HCT116 (cell line): ENCODE results near the gene FAXDC2.

Experiments used
- EGR1 ChIP-seq: IDR thresholded peaks from 2 replicates; pipeline ENCODE4 v1.6.1; 2012; ENCODE audit warnings: low read depth
- ELF1 ChIP-seq: IDR thresholded peaks from 2 replicates; pipeline ENCODE4 v1.6.1; 2012; ENCODE audit warnings: low read depth, borderline replicate concordance
- JUND ChIP-seq: IDR thresholded peaks from 2 replicates; pipeline ENCODE4 v1.6.1; 2012
- POLR2A ChIP-seq: IDR thresholded peaks from 2 replicates; pipeline ENCODE4 v1.7.0; 2011; ENCODE audit warnings: borderline replicate concordance; ENCODE audit not compliant: insufficient read depth, insufficient read length; ENCODE audit errors: extremely low read depth
- ZNF274 ChIP-seq: fragments of 200-500 bp; sonication (Bioruptor generic); IDR thresholded peaks from 2 replicates; pipeline ENCODE4 v1.6.1; 2014; ENCODE audit warnings: mild to moderate bottlenecking, low read depth, low read length, inconsistent platforms
- TF ChIP-seq, protein P1 (sequence below), 3 experiments: fragments of 200-600 bp in 1 of 3; sonication (generic) in 1 of 3; IDR thresholded peaks in 2 of 3; conservative IDR thresholded peaks in 1 of 3; 2 replicates each; pipeline ENCODE4 v1.5.1; 2012 to 2017; ENCODE audit warnings: low read depth in 2 of 3, low read length in 2 of 3, antibody characterized with exemption in 1 of 3, borderline replicate concordance in 1 of 3, control low read depth in 1 of 3, mild to moderate bottlenecking in 1 of 3, mixed read lengths in 1 of 3, mixed run types in 1 of 3, moderate library complexity in 1 of 3; ENCODE audit not compliant: insufficient read depth in 1 of 3

DNA sequence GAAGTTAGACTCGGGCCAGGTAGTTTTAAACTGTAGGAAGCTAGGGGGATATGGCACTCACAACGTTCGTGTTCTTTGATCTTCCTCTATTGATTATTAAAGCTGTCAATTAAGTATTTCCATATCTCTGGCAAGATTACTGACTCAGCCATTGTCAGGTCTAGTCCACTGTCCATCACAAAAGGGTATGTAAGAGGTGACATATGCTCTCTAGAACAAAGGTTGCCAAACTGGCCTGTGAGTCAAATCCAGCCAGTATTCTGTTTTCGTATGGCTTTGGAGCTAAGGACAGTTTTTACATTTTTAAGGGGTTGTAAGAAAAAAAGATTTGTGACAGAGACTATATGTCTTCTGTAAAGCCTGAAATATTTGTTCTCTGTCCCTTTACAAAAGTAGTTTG is 44.2 kb downstream of the FAXDC2 start:
- TF ChIP-seq EGR1 (no peak), JUND (no peak), ELF1 (no peak), ZNF274 (no peak), POLR2A (no peak)
- TF ChIP-seq, protein P1, sequence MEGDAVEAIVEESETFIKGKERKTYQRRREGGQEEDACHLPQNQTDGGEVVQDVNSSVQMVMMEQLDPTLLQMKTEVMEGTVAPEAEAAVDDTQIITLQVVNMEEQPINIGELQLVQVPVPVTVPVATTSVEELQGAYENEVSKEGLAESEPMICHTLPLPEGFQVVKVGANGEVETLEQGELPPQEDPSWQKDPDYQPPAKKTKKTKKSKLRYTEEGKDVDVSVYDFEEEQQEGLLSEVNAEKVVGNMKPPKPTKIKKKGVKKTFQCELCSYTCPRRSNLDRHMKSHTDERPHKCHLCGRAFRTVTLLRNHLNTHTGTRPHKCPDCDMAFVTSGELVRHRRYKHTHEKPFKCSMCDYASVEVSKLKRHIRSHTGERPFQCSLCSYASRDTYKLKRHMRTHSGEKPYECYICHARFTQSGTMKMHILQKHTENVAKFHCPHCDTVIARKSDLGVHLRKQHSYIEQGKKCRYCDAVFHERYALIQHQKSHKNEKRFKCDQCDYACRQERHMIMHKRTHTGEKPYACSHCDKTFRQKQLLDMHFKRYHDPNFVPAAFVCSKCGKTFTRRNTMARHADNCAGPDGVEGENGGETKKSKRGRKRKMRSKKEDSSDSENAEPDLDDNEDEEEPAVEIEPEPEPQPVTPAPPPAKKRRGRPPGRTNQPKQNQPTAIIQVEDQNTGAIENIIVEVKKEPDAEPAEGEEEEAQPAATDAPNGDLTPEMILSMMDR (IDR thresholded peaks at IDR 0.05 in 2 of 3, conservative IDR thresholded peaks at IDR 0.05 in 1 of 3; ENCODE audit: borderline replicate concordance in 1 of 3, insufficient read depth in 1 of 3, low read depth in 2 of 3, low read length in 2 of 3) = no peak
